ENCODE data around the gene SYNJ2. TPM values are rescaled to one million over a fixed set of nuclear protein-coding genes. Genes with fewer than 3 reads are reported as not detected.
A peak's percentile ranks its signal among the peaks of the same experiment; 100 is the strongest.
"Not testable (repeated sequence)": the region's sequence is repeated elsewhere in the genome, so short reads cannot be mapped to it uniquely, and the experiment has no call there.

SYNJ2 gene
- 0.65 TPM for polyA plus RNA-seq (2012; ENCODE audit: low read depth, missing spikeins)

- TF ChIP-seq PAX5 (IDR thresholded peaks at IDR 0.05; ENCODE audit: insufficient read depth, low read length, severe bottlenecking) (no peak), POLR2AphosphoS5 (IDR thresholded peaks at IDR 0.05; ENCODE audit: low read depth, low read length) (no peak), POLR2A (IDR thresholded peaks at IDR 0.05; ENCODE audit: low read depth, low read length) (no peak), SPI1 (IDR thresholded peaks at IDR 0.05; ENCODE audit: low read depth, low read length) (no peak), TAF1 (IDR thresholded peaks at IDR 0.05; ENCODE audit: low read depth, low read length) (no peak), POU2F2 (IDR thresholded peaks at IDR 0.05; ENCODE audit: low read depth, low read length) (no peak)
- DNase-seq (ENCODE audit: insufficient read length, low spot score) (peak; percentile 67), FAIRE-seq (no peak)
These were observed at the start of gene SYNJ2 for GRCh38 chr6:157981395-157982101. TSS of gene SYNJ2 (plus strand) at chr6:157981863. CDS start at chr6:157981962, 99 bp downstream.

- no peak for FAIRE-seq
- no peak for DNase-seq (ENCODE audit: insufficient read length, low spot score)
- TF ChIP-seq POLR2A (IDR thresholded peaks at IDR 0.05; ENCODE audit: low read depth, low read length), result no peak
- no peak for TF ChIP-seq PAX5 (IDR thresholded peaks at IDR 0.05; ENCODE audit: insufficient read depth, low read length, severe bottlenecking)
- TF ChIP-seq SPI1 (IDR thresholded peaks at IDR 0.05; ENCODE audit: low read depth, low read length), result no peak
These were observed 45.9 kb upstream of the SYNJ2 start for GRCh38 chr6:157935786-157936185.

- TF ChIP-seq PAX5 (IDR thresholded peaks at IDR 0.05; ENCODE audit: insufficient read depth, low read length, severe bottlenecking), result no peak
- no peak for TF ChIP-seq SPI1 (IDR thresholded peaks at IDR 0.05; ENCODE audit: low read depth, low read length)
- no peak for TF ChIP-seq POLR2A (IDR thresholded peaks at IDR 0.05; ENCODE audit: low read depth, low read length)
- TF ChIP-seq TAF1 (IDR thresholded peaks at IDR 0.05; ENCODE audit: low read depth, low read length), result no peak
- TF ChIP-seq POU2F2 (IDR thresholded peaks at IDR 0.05; ENCODE audit: low read depth, low read length), result no peak
- TF ChIP-seq POLR2AphosphoS5 (IDR thresholded peaks at IDR 0.05; ENCODE audit: low read depth, low read length), result no peak
- FAIRE-seq (no peak), DNase-seq (ENCODE audit: insufficient read length, low spot score) (no peak)
These were observed 44.3 kb upstream of the SYNJ2 start for GRCh38 chr6:157937318-157937717.

- DNase-seq (ENCODE audit: insufficient read length, low spot score) (no peak), FAIRE-seq (no peak)
These were observed 43.7 kb upstream of the SYNJ2 start for GRCh38 chr6:157937916-157938315.

GRCh38 chr6:157940375-157941036 is 41.2 kb upstream of the SYNJ2 start:
- DNase-seq (ENCODE audit: insufficient read length, low spot score); FAIRE-seq: not testable (repeated sequence)

More at GRCh38 chr6:157937916-157938315, 43.7 kb upstream of the SYNJ2 start:
- TF ChIP-seq POU2F2 (IDR thresholded peaks at IDR 0.05; ENCODE audit: low read depth, low read length) (no peak), TAF1 (IDR thresholded peaks at IDR 0.05; ENCODE audit: low read depth, low read length) (no peak), SPI1 (IDR thresholded peaks at IDR 0.05; ENCODE audit: low read depth, low read length) (no peak), PAX5 (IDR thresholded peaks at IDR 0.05; ENCODE audit: insufficient read depth, low read length, severe bottlenecking) (no peak), POLR2A (IDR thresholded peaks at IDR 0.05; ENCODE audit: low read depth, low read length) (no peak), POLR2AphosphoS5 (IDR thresholded peaks at IDR 0.05; ENCODE audit: low read depth, low read length) (no peak)

- FAIRE-seq (no peak), DNase-seq (ENCODE audit: insufficient read length, low spot score) (no peak)
- TF ChIP-seq POLR2AphosphoS5 (IDR thresholded peaks at IDR 0.05; ENCODE audit: low read depth, low read length), result no peak
- TF ChIP-seq TAF1 (IDR thresholded peaks at IDR 0.05; ENCODE audit: low read depth, low read length), result no peak
- no peak for TF ChIP-seq POU2F2 (IDR thresholded peaks at IDR 0.05; ENCODE audit: low read depth, low read length)
- TF ChIP-seq SPI1 (IDR thresholded peaks at IDR 0.05; ENCODE audit: low read depth, low read length), result no peak
- no peak for TF ChIP-seq PAX5 (IDR thresholded peaks at IDR 0.05; ENCODE audit: insufficient read depth, low read length, severe bottlenecking)
- no peak for TF ChIP-seq POLR2A (IDR thresholded peaks at IDR 0.05; ENCODE audit: low read depth, low read length)
These were observed 40.4 kb upstream of the SYNJ2 start for GRCh38 chr6:157941101-157941863.

- no peak for TF ChIP-seq TAF1 (IDR thresholded peaks at IDR 0.05; ENCODE audit: low read depth, low read length)
- TF ChIP-seq PAX5 (IDR thresholded peaks at IDR 0.05; ENCODE audit: insufficient read depth, low read length, severe bottlenecking), result no peak
- TF ChIP-seq POLR2A (IDR thresholded peaks at IDR 0.05; ENCODE audit: low read depth, low read length), result no peak
- no peak for TF ChIP-seq SPI1 (IDR thresholded peaks at IDR 0.05; ENCODE audit: low read depth, low read length)
- no peak for TF ChIP-seq POU2F2 (IDR thresholded peaks at IDR 0.05; ENCODE audit: low read depth, low read length)
- DNase-seq (ENCODE audit: insufficient read length, low spot score) (no peak), FAIRE-seq (no peak)
These were observed 39.3 kb upstream of the SYNJ2 start for GRCh38 chr6:157942351-157942750.

- TF ChIP-seq SPI1 (IDR thresholded peaks at IDR 0.05; ENCODE audit: low read depth, low read length), result no peak
- FAIRE-seq, result no peak
- DNase-seq (ENCODE audit: insufficient read length, low spot score), result no peak
These were observed 38.3 kb upstream of the SYNJ2 start for GRCh38 chr6:157943249-157943963.

GRCh38 chr6:157943964-157944283 is 37.7 kb upstream of the SYNJ2 start:
- FAIRE-seq (no peak), DNase-seq (ENCODE audit: insufficient read length, low spot score) (no peak)
- TF ChIP-seq POLR2A (IDR thresholded peaks at IDR 0.05; ENCODE audit: low read depth, low read length) (no peak), POLR2AphosphoS5 (IDR thresholded peaks at IDR 0.05; ENCODE audit: low read depth, low read length) (no peak), PAX5 (IDR thresholded peaks at IDR 0.05; ENCODE audit: insufficient read depth, low read length, severe bottlenecking) (no peak)

All from GM12891 (cell line).